Stimulated activated CD8-positive, alpha-beta memory T cell treated with anti-CD3 and anti-CD28 coated beads, Interleukin-15, amount 100 ng/mL, for 48 hours (primary cell): ENCODE measurements around the gene CDK2.

Experiments
- DNase-seq, 2 donors: peaks; one replicate each; pipeline ENCODE4 v3.0.0-alpha.2; 2020; ENCODE audit warnings: low read depth in 2 of 2

CDK2 gene

DNA sequence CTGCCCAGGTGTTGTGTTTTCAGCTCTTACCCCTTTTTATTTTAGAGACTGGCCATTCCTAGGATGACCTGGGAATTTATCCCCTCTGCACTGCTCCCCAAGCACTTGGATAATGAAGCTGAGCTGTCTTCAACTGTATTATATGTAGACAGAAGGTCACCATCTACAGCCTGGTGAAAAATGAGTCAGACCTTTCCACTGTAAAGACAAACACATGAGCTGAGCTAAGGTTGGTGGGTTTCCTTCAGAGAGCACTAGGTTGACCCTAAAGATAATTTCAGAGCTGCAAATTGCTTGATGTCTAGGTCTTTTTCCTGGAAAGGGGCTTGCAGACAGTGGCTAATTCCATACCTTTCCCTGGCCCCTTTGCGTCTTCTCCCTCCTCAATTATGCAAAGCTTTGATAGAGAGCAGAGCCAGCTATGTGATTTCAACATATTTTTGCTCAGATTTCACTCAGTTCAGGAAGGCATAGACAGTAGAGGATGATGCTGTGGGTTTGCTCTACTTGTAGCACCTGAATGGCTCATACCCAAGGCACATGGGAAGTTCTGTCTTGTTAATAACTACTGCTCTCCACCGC lies 45.0 kb downstream of the CDK2 start:
- DNase-seq: no peak

DNA sequence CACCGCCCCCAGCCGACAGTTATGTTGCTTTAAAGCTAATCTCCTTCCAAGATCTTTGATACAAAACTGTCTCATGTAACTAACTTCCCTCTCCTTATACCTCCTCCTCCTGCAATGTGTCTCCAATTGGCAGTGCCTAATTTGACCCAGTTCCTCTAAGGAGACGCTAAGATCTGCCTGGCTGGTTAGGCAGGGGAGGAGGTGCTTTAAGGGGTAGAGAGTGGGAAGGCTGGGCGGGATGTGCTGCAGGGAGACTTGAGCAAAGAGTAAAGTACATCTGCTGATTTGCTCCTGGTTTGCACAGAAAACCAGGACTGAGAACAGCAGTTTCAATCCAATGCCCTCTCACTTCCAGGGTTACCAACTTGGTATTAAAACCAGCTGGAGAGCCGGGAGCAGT lies 46.9 kb downstream of the CDK2 start:
- no peak for DNase-seq

DNA sequence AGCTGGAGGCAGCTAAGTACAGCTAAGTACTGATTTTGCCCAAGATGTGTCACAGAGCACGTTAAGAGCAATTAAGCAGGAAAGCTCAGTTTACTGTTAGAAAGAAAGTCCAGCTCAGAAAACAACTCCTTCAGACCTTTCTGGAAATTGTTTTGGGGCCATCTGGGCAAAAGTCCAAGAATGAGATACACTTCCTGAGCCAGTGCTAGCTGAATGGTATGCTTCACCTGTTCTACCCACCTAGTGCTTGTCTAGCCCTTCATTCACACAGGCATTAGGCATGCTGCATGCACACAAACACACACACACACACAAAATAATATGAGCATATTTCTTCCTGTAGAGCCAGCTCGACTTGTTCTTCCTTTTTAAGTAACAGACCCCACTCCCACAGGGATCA lies 47.6 kb downstream of the CDK2 start:
- DNase-seq: no peak

DNA sequence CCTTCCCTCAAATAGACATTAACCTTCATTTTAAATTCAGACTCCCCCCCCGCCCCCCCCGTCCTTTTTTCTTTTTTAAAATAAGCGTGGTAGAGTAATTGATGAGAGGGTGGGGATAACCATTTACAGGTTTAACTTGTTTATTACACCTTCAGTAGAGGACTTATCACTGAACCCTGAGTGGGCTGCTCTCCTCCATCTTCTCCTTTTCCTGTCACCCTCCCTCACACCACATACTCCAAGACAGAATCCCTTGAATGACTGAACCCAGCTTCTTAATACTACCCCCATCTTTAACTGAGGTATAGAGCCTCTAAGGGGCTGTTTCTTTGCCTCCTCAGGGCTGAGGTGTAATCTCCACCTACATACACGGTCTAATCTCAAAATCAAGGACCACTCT lies 50.6 kb downstream of the CDK2 start:
- no peak for DNase-seq

DNA sequence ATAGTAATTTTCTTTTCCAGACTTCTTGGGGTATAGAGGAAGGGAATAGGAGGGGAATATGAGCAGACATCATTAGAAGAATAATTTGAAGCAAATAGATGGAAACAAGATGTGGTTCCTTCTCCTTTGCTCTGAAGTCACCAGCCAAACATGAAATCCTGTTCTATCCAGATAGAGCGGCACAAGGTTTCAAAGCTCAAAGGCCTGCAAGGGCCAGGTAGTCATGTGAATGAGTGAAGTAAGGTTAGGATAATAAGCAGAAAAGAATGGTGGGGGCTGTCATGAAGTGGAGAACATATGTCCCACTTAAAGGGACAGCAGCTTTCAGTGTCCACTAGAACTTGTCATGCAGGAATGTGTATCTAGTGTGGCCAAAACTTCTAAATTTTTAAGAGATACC lies 51.7 kb downstream of the CDK2 start:
- DNase-seq: no peak

DNA sequence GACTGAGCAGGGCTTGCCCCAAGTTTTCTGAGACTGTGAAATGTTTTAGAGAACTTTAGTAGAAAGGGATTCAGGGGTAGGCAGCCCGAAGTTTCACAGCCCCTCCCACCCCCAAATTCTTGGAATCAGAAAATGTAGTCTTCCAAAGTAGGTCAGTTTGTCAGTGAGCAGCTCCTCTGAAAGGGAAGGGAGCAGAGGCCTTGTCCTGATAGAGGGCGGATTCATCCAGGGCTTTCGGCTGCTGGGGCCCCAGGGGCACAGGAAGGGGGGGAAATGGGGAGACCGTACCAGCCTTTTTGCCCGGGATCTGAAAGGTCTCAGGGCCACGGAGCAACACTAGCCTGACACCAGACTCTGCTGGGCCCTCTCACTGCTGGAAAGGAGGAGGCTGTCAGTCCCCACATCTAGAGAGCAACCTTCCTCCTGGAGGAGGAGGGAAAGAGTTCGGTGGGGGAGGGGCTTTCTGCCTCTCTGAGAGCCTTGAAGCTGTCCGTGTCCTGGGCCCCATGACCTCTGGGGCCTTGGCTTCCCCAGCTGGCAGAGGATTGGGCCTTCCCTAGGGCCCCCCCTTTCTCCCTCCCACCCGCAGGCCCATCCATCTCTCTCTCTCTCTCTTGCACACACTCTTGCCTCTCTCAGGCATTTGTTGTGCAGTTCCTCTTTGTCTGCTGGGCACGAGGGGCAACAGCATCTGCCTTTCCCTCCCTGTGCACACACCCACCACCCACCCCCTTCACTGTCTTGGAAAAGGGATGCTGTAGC lies 54.0 kb downstream of the CDK2 start, which contains the start of gene IKZF4:
IKZF4 (plus strand) TSS at position 621 of the 762 bp plus-strand sequence. CDS start 451 bp downstream, outside the sequence.
- DNase-seq: no peak

DNA sequence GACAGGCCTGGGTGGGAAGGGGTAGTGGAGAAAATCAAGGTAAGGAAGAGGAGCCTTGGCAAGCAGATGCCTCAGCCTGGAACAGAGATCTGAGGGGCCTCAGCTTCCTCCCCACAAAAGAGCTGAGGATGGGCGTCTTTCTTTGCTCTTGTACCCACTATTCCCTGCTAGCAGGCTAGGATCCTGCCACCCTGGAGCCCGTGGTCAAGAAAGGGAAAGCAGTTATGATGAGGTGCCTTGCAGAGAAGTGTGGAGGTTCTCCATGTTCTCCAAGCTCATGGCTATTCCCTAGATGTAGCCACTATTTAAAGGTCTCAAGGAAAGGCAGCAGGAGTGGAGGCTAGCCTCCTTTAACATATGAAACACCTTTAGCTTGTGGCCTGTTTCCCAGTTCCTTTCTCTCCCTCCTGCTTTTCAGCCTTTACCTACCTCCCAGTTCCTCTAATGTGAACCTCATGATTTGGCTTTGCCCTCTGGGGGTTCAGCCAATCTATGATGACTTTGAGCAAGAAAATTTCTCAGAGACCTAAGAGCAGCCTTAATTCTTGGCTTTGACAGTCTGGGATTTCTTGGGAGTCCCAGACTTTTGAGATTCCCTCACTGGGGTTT lies 55.4 kb downstream of the CDK2 start:
- no peak for DNase-seq
